SU-DHL-6 (cell line): Measurements from ENCODE around the gene PLEKHG3.

Experiments
- H2AFZ ChIP-seq: fragments of 200-600 bp; sonication (generic); 2 replicates; pipeline ENCODE4 v1.6.1; 2014; ENCODE audit warnings: low read depth, mild to moderate bottlenecking, moderate library complexity, mixed read lengths, antibody characterized with exemption, low read length; ENCODE audit not compliant: severe bottlenecking
- H3F3A ChIP-seq: fragments of 200-600 bp; shearing (Covaris generic); 2 replicates; pipeline ENCODE4 v1.6.0; 2016; ENCODE audit warnings: antibody characterized with exemption, mild to moderate bottlenecking; ENCODE audit not compliant: insufficient read depth
- H3K27ac ChIP-seq: fragments of 200-600 bp; sonication (generic); 2 replicates; pipeline ENCODE4 v1.5.1; 2016; ENCODE audit warnings: low read depth, mild to moderate bottlenecking, low read length, moderate library complexity, mixed read lengths
- H3K27me3 ChIP-seq: fragments of 200-600 bp; sonication (generic), shearing (Covaris generic); 2 replicates; pipeline ENCODE4 v1.6.0; 2014; ENCODE audit warnings: mild to moderate bottlenecking, low read length
- H3K36me3 ChIP-seq: fragments of 200-600 bp; sonication (generic); 2 replicates; pipeline ENCODE4 v1.6.1; 2014; ENCODE audit warnings: mild to moderate bottlenecking, low read length, mixed read lengths
- H3K4me2 ChIP-seq: fragments of 300-600, 200-600 bp; shearing (Covaris generic), sonication (generic); 2 replicates; pipeline ENCODE4 v1.6.0; 2014; ENCODE audit warnings: low read length, low read depth, mild to moderate bottlenecking; ENCODE audit not compliant: poor library complexity, severe bottlenecking
- H3K4me3 ChIP-seq: fragments of 200-600 bp; sonication (generic); 2 replicates; pipeline ENCODE4 v1.5.1; 2014; ENCODE audit warnings: antibody characterized with exemption, low read length, mild to moderate bottlenecking, mixed read lengths; ENCODE audit not compliant: insufficient read depth, poor library complexity, severe bottlenecking
- H3K79me2 ChIP-seq: fragments of 200-600 bp; sonication (generic); 2 replicates; pipeline ENCODE4 v1.6.1; 2014; ENCODE audit warnings: mild to moderate bottlenecking, low read length, moderate library complexity; ENCODE audit not compliant: insufficient read depth
- H3K9ac ChIP-seq: fragments of 200-600 bp; sonication (generic); 2 replicates; pipeline ENCODE4 v1.7.0; 2014; ENCODE audit warnings: mild to moderate bottlenecking, low read length
- H3K9me2 ChIP-seq: fragments of 200-600 bp; sonication (generic); replicated peaks from 2 replicates; pipeline ENCODE4 v1.6.1; 2014; ENCODE audit warnings: low read length; ENCODE audit not compliant: insufficient read depth
- H3K9me3 ChIP-seq: fragments of 200-600 bp; sonication (generic); 2 replicates; pipeline ENCODE4 v1.6.1; 2014; ENCODE audit warnings: low read length, mixed read lengths; ENCODE audit not compliant: insufficient read depth
- H4K20me1 ChIP-seq: fragments of 200-600 bp; sonication (generic); 2 replicates; pipeline ENCODE4 v1.6.1; 2014; ENCODE audit warnings: low read depth, mild to moderate bottlenecking, antibody characterized with exemption, low read length, moderate library complexity, mixed read lengths
- CTCF ChIP-seq: fragments of 200-600 bp; sonication (generic); IDR thresholded peaks from one replicate; pipeline ENCODE4 v1.5.1; 2017; ENCODE audit warnings: antibody characterized with exemption, mild to moderate bottlenecking, low read length, moderate library complexity; ENCODE audit not compliant: insufficient read depth, poor library complexity, severe bottlenecking
- EZH2phosphoT487 ChIP-seq: fragments of 200-600 bp; sonication (generic), shearing (Covaris generic); conservative IDR thresholded peaks from 2 replicates; pipeline ENCODE4 v1.6.1; 2018; ENCODE audit warnings: mild to moderate bottlenecking, antibody characterized with exemption, low read length, moderate library complexity, mixed read lengths

The PLEKHG3 gene

GRCh38 chr14:64706593-64707193, 2.5 kb downstream of the PLEKHG3 start:
- TF ChIP-seq EZH2phosphoT487 (no peak), CTCF (no peak)
- Histone ChIP-seq H3K9ac (no peak overlapping the region), H3K4me2 (no peak overlapping the region)

GRCh38 chr14:64707661-64708060, 3.4 kb downstream of the PLEKHG3 start:
- no peaks in the 10 kb centered on the region for H3K9me3 ChIP-seq
- TF ChIP-seq EZH2phosphoT487 (no peak), CTCF (no peak)
- no peaks in the 10 kb centered on the region for H3K27me3 ChIP-seq
- H3K36me3 ChIP-seq, result no peaks in the 10 kb centered on the region
- H4K20me1 ChIP-seq, result no peaks in the 10 kb centered on the region
- no peaks in the 10 kb centered on the region for H3K79me2 ChIP-seq
- no peak overlapping the region for H3K9ac ChIP-seq
- H3F3A ChIP-seq, result no peaks in the 10 kb centered on the region
- H3K4me3 ChIP-seq, result no peak overlapping the region
- no peak overlapping the region for H2AFZ ChIP-seq
- no peak overlapping the region for H3K4me2 ChIP-seq
- H3K27ac ChIP-seq, result no peak overlapping the region
- H3K9me2 ChIP-seq, result no peaks in the 10 kb centered on the region

More at GRCh38 chr14:64706593-64707193, 2.5 kb downstream of the PLEKHG3 start:
- no peaks in the 10 kb centered on the region for H4K20me1 ChIP-seq
- no peaks in the 10 kb centered on the region for H3K9me3 ChIP-seq
- H3K4me3 ChIP-seq, result no peak overlapping the region
- H3K79me2 ChIP-seq, result no peaks in the 10 kb centered on the region
- H2AFZ ChIP-seq, result no peak overlapping the region
- no peaks in the 10 kb centered on the region for H3K9me2 ChIP-seq
- no peaks in the 10 kb centered on the region for H3F3A ChIP-seq
- H3K36me3 ChIP-seq, result no peaks in the 10 kb centered on the region
- H3K27ac ChIP-seq, result no peak overlapping the region
- no peaks in the 10 kb centered on the region for H3K27me3 ChIP-seq

- Histone ChIP-seq H4K20me1 (no peaks in the 10 kb centered on the region), H3K79me2 (no peaks in the 10 kb centered on the region), H3K27ac (no peak overlapping the region), H3K4me3 (no peak overlapping the region), H3K4me2 (no peak overlapping the region), H3F3A (no peaks in the 10 kb centered on the region), H3K9me3 (peaks cover 4% of the 10 kb centered on the region; the same call in 1 of the 2 replicates), H2AFZ (no peak overlapping the region), H3K36me3 (no peaks in the 10 kb centered on the region), H3K9ac (no peak overlapping the region), H3K9me2 (no peaks in the 10 kb centered on the region), H3K27me3 (no peaks in the 10 kb centered on the region; the same call in 1 of the 2 replicates)
- TF ChIP-seq CTCF (no peak), EZH2phosphoT487 (no peak)
These were observed 4.2 kb downstream of the PLEKHG3 start for GRCh38 chr14:64708148-64709004.
